ENCODE measurements around the gene CLDN24. TPM values are rescaled to one million over a fixed set of nuclear protein-coding genes. Genes with fewer than 3 reads are reported as not detected.

Gene CLDN24
- total RNA-seq, 1 donor from 2014 or later: not detected

GRCh38 chr4:183314806-183315205 lies 7.4 kb downstream of the CLDN24 start:
- H3K27ac Mint-ChIP-seq: no peak overlapping the region
- intact Hi-C loops (cut with micrococcal nuclease): no loop called here
- TF ChIP-seq, protein P1, sequence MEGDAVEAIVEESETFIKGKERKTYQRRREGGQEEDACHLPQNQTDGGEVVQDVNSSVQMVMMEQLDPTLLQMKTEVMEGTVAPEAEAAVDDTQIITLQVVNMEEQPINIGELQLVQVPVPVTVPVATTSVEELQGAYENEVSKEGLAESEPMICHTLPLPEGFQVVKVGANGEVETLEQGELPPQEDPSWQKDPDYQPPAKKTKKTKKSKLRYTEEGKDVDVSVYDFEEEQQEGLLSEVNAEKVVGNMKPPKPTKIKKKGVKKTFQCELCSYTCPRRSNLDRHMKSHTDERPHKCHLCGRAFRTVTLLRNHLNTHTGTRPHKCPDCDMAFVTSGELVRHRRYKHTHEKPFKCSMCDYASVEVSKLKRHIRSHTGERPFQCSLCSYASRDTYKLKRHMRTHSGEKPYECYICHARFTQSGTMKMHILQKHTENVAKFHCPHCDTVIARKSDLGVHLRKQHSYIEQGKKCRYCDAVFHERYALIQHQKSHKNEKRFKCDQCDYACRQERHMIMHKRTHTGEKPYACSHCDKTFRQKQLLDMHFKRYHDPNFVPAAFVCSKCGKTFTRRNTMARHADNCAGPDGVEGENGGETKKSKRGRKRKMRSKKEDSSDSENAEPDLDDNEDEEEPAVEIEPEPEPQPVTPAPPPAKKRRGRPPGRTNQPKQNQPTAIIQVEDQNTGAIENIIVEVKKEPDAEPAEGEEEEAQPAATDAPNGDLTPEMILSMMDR (IDR thresholded peaks at IDR 0.05): no peak
- DNase-seq (no peak), ATAC-seq (ENCODE audit: low read depth) (no peak)
- H3K9me3 Mint-ChIP-seq: no peaks in the 10 kb centered on the region
- ChIA-PET POLR2A (no interaction called here), CTCF (no interaction called here)
- H3K27me3 Mint-ChIP-seq: no peaks in the 10 kb centered on the region
- no peaks in the 10 kb centered on the region for H3K4me1 Mint-ChIP-seq
- H3K4me3 Mint-ChIP-seq: no peak overlapping the region
- no peaks in the 10 kb centered on the region for H3K36me3 Mint-ChIP-seq (ENCODE audit: low read depth)

DNA sequence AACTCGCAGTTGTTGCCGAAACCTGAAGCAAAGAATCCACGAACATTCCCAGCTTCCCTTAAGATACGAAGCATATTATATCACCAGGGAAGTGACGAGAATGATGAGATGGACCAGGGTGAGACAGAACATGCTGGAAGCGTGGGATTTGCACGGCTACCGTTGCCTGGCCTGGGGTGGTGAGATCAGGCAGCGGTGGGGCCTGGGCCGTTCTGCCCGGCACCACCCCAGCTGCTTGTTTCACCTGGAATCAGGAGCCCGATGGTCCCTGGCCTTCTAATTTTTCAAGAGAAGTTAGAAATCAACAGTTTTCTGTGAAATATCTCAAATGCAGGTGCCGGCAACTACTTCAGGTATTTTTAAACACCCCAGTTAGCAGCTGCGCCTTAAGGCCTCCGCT lies 7.9 kb downstream of the CLDN24 start:
- no peak overlapping the region for H3K4me3 Mint-ChIP-seq
- CTCF ChIA-PET: no interaction called here
- no peak for DNase-seq
- no peak overlapping the region for H3K27ac Mint-ChIP-seq
- POLR2A ChIA-PET: no interaction called here
- TF ChIP-seq, protein P1 (IDR thresholded peaks at IDR 0.05): no peak
- no peaks in the 10 kb centered on the region for H3K9me3 Mint-ChIP-seq
- no peaks in the 10 kb centered on the region for H3K4me1 Mint-ChIP-seq
- no peaks in the 10 kb centered on the region for H3K36me3 Mint-ChIP-seq (ENCODE audit: low read depth)
- intact Hi-C loops (cut with micrococcal nuclease): no loop called here
- ATAC-seq (ENCODE audit: low read depth): no peak
- H3K27me3 Mint-ChIP-seq: no peaks in the 10 kb centered on the region

GRCh38 chr4:183312841-183313240 lies 9.4 kb downstream of the CLDN24 start:
- DNase-seq (no peak), ATAC-seq (ENCODE audit: low read depth) (no peak)
- Mint-ChIP-seq H3K27me3 (no peaks in the 10 kb centered on the region), H3K27ac (no peak overlapping the region), H3K4me1 (no peaks in the 10 kb centered on the region), H3K36me3 (ENCODE audit: low read depth) (no peaks in the 10 kb centered on the region), H3K4me3 (no peak overlapping the region), H3K9me3 (no peaks in the 10 kb centered on the region)
- POLR2A ChIA-PET: no interaction called here
- intact Hi-C loops (cut with micrococcal nuclease): no loop called here
- TF ChIP-seq, protein P1 (IDR thresholded peaks at IDR 0.05): no peak
- CTCF ChIA-PET: no interaction called here

- no peak overlapping the region for H3K4me3 Mint-ChIP-seq
- H3K9me3 Mint-ChIP-seq: no peaks in the 10 kb centered on the region
- peaks cover 2% of the 10 kb centered on the region for H3K27me3 Mint-ChIP-seq
- TF ChIP-seq, protein P1 (IDR thresholded peaks at IDR 0.05): no peak
- no peaks in the 10 kb centered on the region for H3K4me1 Mint-ChIP-seq
- ChIA-PET CTCF (no interaction called here), POLR2A (no interaction called here)
- DNase-seq (no peak), ATAC-seq (ENCODE audit: low read depth) (no peak)
- intact Hi-C loops (cut with micrococcal nuclease): no loop called here
- no peaks in the 10 kb centered on the region for H3K36me3 Mint-ChIP-seq (ENCODE audit: low read depth)
- H3K27ac Mint-ChIP-seq: no peak overlapping the region
Observed at GRCh38 chr4:183306811-183307210, 15.4 kb downstream of the CLDN24 start.

- H3K9me3 Mint-ChIP-seq: no peaks in the 10 kb centered on the region
- ChIA-PET CTCF (no interaction called here), POLR2A (no interaction called here)
- DNase-seq (no peak), ATAC-seq (ENCODE audit: low read depth) (no peak)
- no peak overlapping the region for H3K4me3 Mint-ChIP-seq
- no peaks in the 10 kb centered on the region for H3K4me1 Mint-ChIP-seq
- H3K27me3 Mint-ChIP-seq: peaks cover 2% of the 10 kb centered on the region
- H3K36me3 Mint-ChIP-seq (ENCODE audit: low read depth): no peaks in the 10 kb centered on the region
- no peak overlapping the region for H3K27ac Mint-ChIP-seq
- TF ChIP-seq, protein P1 (IDR thresholded peaks at IDR 0.05): no peak
- intact Hi-C loops (cut with micrococcal nuclease): no loop called here
Observed at GRCh38 chr4:183304538-183304937, 17.7 kb downstream of the CLDN24 start.
